HG03520 (cell line): Measurements from ENCODE around the gene CDC7.

Source experiments
- ATAC-seq: cut with Tn5 transposase; IDR thresholded peaks from one replicate; pipeline ENCODE4 v1.9.1; 2021; ENCODE audit warnings: mild to moderate bottlenecking, moderate library complexity; ENCODE audit not compliant: unreplicated experiment

Gene CDC7

DNA sequence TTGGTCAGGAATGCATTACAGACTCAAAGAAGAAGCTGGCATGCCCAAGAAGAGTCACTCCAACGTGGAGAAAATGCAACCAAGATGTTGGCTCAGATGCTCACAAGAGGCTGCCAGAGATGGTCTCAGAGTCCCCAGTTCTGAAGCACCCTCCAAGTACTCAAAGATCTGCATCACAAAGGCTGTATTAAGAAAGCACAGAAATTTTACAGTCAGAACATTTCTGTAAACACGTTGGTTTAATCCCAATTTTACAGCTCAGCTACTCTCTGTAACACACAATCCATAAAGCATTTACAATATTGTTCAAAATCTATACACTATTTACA is 69.4 kb downstream of the CDC7 start:
- no peak for ATAC-seq

DNA sequence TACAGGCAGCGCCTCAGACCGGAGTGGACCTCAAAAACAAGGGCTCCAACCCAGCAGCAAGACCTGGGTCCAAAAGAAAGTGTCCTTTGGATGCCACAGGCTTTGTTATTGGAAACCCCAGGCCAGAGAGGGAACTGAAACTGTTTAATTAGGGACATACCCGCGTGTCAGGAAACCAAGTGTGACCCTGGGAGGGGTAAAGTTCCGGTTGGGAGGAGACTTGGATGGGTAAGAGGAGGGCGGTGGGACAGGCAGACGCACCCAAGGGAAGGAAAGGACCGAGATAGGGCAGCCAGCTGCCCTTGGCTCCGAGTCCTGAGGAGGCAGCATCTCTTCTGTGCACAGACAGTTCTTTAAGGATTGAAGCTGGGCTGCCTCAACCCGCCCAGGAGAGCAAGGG is 71.4 kb downstream of the CDC7 start:
- peak; percentile 82 for ATAC-seq
